Suprapubic skin (tissue), 4 donors: ENCODE data around the gene PRR7. TPM values are rescaled to one million over a fixed set of nuclear protein-coding genes. Genes with fewer than 3 reads are reported as not detected.

Source experiments
- DNase-seq, 2 donors: peaks; one replicate each; pipeline ENCODE4 v3.0.0-alpha.2; 2019; ENCODE audit warnings: low spot score in 2 of 2
- H3K27ac ChIP-seq: fragments of 200-600 bp; sonication (generic); one replicate; pipeline ENCODE4 v1.5.1; 2019
- H3K27me3 ChIP-seq: fragments of 200-600 bp; sonication (generic); one replicate; pipeline ENCODE4 v1.5.1; 2019
- H3K36me3 ChIP-seq: fragments of 200-600 bp; sonication (generic); one replicate; pipeline ENCODE4 v1.5.1; 2019
- H3K4me1 ChIP-seq: fragments of 200-600 bp; sonication (generic); one replicate; pipeline ENCODE4 v1.5.1; 2019
- H3K4me3 ChIP-seq: fragments of 200-600 bp; sonication (generic); one replicate; pipeline ENCODE4 v1.5.1; 2019; ENCODE audit warnings: mild to moderate bottlenecking
- H3K9me3 ChIP-seq: fragments of 200-600 bp; sonication (generic); one replicate; pipeline ENCODE4 v1.5.1; 2019
- CTCF ChIP-seq, 2 donors: fragments of 200-600 bp in 1 of 2; fragments of 450-650 bp in 1 of 2; sonication (generic) in 1 of 2; IDR thresholded peaks; one replicate each; pipeline ENCODE4 v1.5.1; 2016 to 2019; ENCODE audit warnings: antibody characterized with exemption in 2 of 2, mild to moderate bottlenecking in 1 of 2, moderate library complexity in 1 of 2
- EP300 ChIP-seq: sonication (generic); formaldehyde crosslinking; IDR thresholded peaks from one replicate; pipeline ENCODE4 v1.6.1; 2017; ENCODE audit warnings: antibody characterized with exemption
- POLR2A ChIP-seq, 2 donors: fragments of 450-650 bp; IDR thresholded peaks; one replicate each; pipeline ENCODE4 v1.6.1; 2017; ENCODE audit warnings: antibody characterized with exemption in 2 of 2, mild to moderate bottlenecking in 2 of 2, moderate library complexity in 2 of 2
- POLR2AphosphoS5 ChIP-seq, 3 donors: sonication (generic); formaldehyde crosslinking; IDR thresholded peaks; one replicate each; pipeline ENCODE4 v1.6.1; 2017; ENCODE audit warnings: antibody characterized with exemption in 3 of 3
- WGBS: methylation state at CpG from one replicate; pipeline ENCODE4 v1.1.5; 2018; 5-methylcytosine and 5-hydroxymethylcytosine counted together
- total RNA-seq, 4 donors: library from RNA; depleted of rRNA; stranded (reverse); fragments of >200 nt; gene quantifications; one replicate each; pipeline ENCODE4 v1.1.0, GENCODE V29; 2016

PRR7 gene
- total RNA-seq, 4 donors from 2014 or later = 5.7 to 9.8 (median 7.8) TPM

GRCh38 chr5:177496070-177496726, 49.6 kb downstream of the PRR7 start:
- H3K36me3 ChIP-seq = peaks cover 13% of the 10 kb centered on the region
- peak overlapping the region; percentile 78 for H3K4me3 ChIP-seq
- peak overlapping the region; percentile 86 for H3K27ac ChIP-seq
- H3K4me1 ChIP-seq = peaks cover 64% of the 10 kb centered on the region
- H3K27me3 ChIP-seq = no peaks in the 10 kb centered on the region
- WGBS = 31% methylated on average over 7 of the region's 12 CpGs
- TF ChIP-seq POLR2AphosphoS5 (IDR thresholded peaks at IDR 0.05) (no peak), EP300 (no peak), CTCF (IDR thresholded peaks at IDR 0.05) (peak in 1 of 2 donors; percentile 17)
- no peaks in the 10 kb centered on the region for H3K9me3 ChIP-seq
- DNase-seq = no peak

- H3K4me3 ChIP-seq = peak overlapping the region; percentile 78
- H3K4me1 ChIP-seq = peaks cover 67% of the 10 kb centered on the region
Measured at GRCh38 chr5:177496727-177497291, 50.2 kb downstream of the PRR7 start.

GRCh38 chr5:177497292-177498012, 50.8 kb downstream of the PRR7 start, which contains the start of gene PDLIM7:
PDLIM7 (minus strand) TSS chr5:177497604; CDS start chr5:177496512, 1,092 bp downstream.
- Histone ChIP-seq H3K36me3 (peaks cover under 1% of the 10 kb centered on the region), H3K27ac (peak within 1 kb of the TSS; percentile 86), H3K4me3 (peak within 1 kb of the TSS; percentile 78), H3K27me3 (no peaks in the 10 kb centered on the region), H3K4me1 (peaks cover 67% of the 10 kb centered on the region), H3K9me3 (no peaks in the 10 kb centered on the region)
- DNase-seq = peak; percentile 96
- WGBS = under 1% methylated on average over 31 of the region's 73 CpGs
- no peak for TF ChIP-seq CTCF (IDR thresholded peaks at IDR 0.05)
- no peak for TF ChIP-seq EP300
- TF ChIP-seq POLR2AphosphoS5 (IDR thresholded peaks at IDR 0.05) = peak in 1 of 3 donors; percentile 80
- peak; percentile 61 to 71 for TF ChIP-seq POLR2A (IDR thresholded peaks at IDR 0.05)

More at GRCh38 chr5:177496727-177497291, 50.2 kb downstream of the PRR7 start:
- Histone ChIP-seq H3K27me3 (no peaks in the 10 kb centered on the region), H3K9me3 (no peaks in the 10 kb centered on the region), H3K36me3 (peaks cover 7% of the 10 kb centered on the region), H3K27ac (peak overlapping the region; percentile 86)
- peak in 1 of 2 donors; percentile 81 for DNase-seq
- WGBS = 0% methylated on average over 5 of the region's 29 CpGs
- no peak for TF ChIP-seq CTCF (IDR thresholded peaks at IDR 0.05)
- no peak for TF ChIP-seq EP300
- TF ChIP-seq POLR2AphosphoS5 (IDR thresholded peaks at IDR 0.05) = no peak
- TF ChIP-seq POLR2A (IDR thresholded peaks at IDR 0.05) = no peak

GRCh38 chr5:177498013-177498787, 51.6 kb downstream of the PRR7 start:
- TF ChIP-seq POLR2A (IDR thresholded peaks at IDR 0.05) = no peak
- WGBS = 17% methylated on average over 30 of the region's 48 CpGs
- Histone ChIP-seq H3K27me3 (no peaks in the 10 kb centered on the region), H3K4me3 (peak overlapping the region; percentile 78), H3K4me1 (peaks cover 63% of the 10 kb centered on the region), H3K27ac (no peak overlapping the region), H3K9me3 (no peaks in the 10 kb centered on the region), H3K36me3 (no peaks in the 10 kb centered on the region)
- DNase-seq = no peak

GRCh38 chr5:177499842-177500241, 53.2 kb downstream of the PRR7 start:
- Histone ChIP-seq H3K27ac (no peak overlapping the region), H3K27me3 (no peaks in the 10 kb centered on the region), H3K4me3 (no peak overlapping the region), H3K36me3 (no peaks in the 10 kb centered on the region), H3K4me1 (peaks cover 46% of the 10 kb centered on the region), H3K9me3 (no peaks in the 10 kb centered on the region)
- 85% methylated on average over 6 of the region's 6 CpGs for whole genome bisulfite sequencing
- no peak for DNase-seq
- TF ChIP-seq CTCF (IDR thresholded peaks at IDR 0.05) = no peak
- TF ChIP-seq EP300 = no peak
